ENCODE results near the gene SECTM1.
A peak's percentile ranks its signal among the peaks of the same experiment; 100 is the strongest.

Gene SECTM1

GRCh38 chr17:82277851-82278250 lies 55.7 kb downstream of the SECTM1 start:
- no peak for DNase-seq

- no peak for DNase-seq
Observed at GRCh38 chr17:82276938-82277337, 56.6 kb downstream of the SECTM1 start.

- DNase-seq: no peak
Observed at GRCh38 chr17:82275326-82275725, 58.2 kb downstream of the SECTM1 start.

GRCh38 chr17:82274134-82275020 lies 59.2 kb downstream of the SECTM1 start:
- DNase-seq: no peak

- peak; percentile 73 to 91 for DNase-seq
Observed at GRCh38 chr17:82273327-82274133, 60.0 kb downstream of the SECTM1 start, which contains the start of gene CSNK1D. Gene CSNK1D, minus strand, starts transcription at chr17:82273700. Its CDS starts 319 bp downstream, at chr17:82273381.

- DNase-seq: no peak
Observed at GRCh38 chr17:82272495-82273326, 60.9 kb downstream of the SECTM1 start.

- DNase-seq: no peak
Observed at GRCh38 chr17:82271401-82271800, 62.2 kb downstream of the SECTM1 start.

Measured in NCI-H1930 (cell line).